Esophagus muscularis mucosa (tissue), 4 donors: Measurements from ENCODE around the gene DNHD1. TPM values are rescaled to one million over a fixed set of nuclear protein-coding genes. Genes with fewer than 3 reads are reported as not detected.

Source experiments
- DNase-seq: peaks from one replicate; pipeline ENCODE4 v3.0.0-alpha.2; 2017; ENCODE audit errors: extremely low spot score
- H3K27ac ChIP-seq, 4 donors: fragments of 200-600 bp; sonication (generic); replicated peaks in 1 of 4; 1 replicate in 3 of 4; 2 replicates in 1 of 4; pipeline ENCODE4 v1.5.1; 2016 to 2019; ENCODE audit warnings: mild to moderate bottlenecking in 1 of 4
- H3K27me3 ChIP-seq, 4 donors: fragments of 200-600 bp; sonication (generic); one replicate each; pipeline versions ENCODE4 v1.5.1 to v1.6.0; 2016 to 2019
- H3K36me3 ChIP-seq, 4 donors: fragments of 200-600 bp; sonication (generic); one replicate each; pipeline ENCODE4 v1.5.1; 2016 to 2019
- H3K4me1 ChIP-seq, 4 donors: fragments of 200-600 bp; sonication (generic); one replicate each; pipeline ENCODE4 v1.5.1; 2016 to 2019
- H3K4me3 ChIP-seq, 4 donors: fragments of 200-600 bp; sonication (generic); 1 replicate in 2 of 4; 2 replicates in 2 of 4; pipeline ENCODE4 v1.5.1; 2016 to 2019; ENCODE audit warnings: mild to moderate bottlenecking in 4 of 4, moderate library complexity in 1 of 4
- H3K9me3 ChIP-seq, 4 donors: fragments of 200-600 bp; sonication (generic); 1 replicate in 3 of 4; 2 replicates in 1 of 4; pipeline ENCODE4 v1.5.1; 2016 to 2019
- EP300 ChIP-seq: sonication (generic); formaldehyde crosslinking; IDR thresholded peaks from one replicate; pipeline ENCODE4 v1.6.1; 2017; ENCODE audit warnings: antibody characterized with exemption
- POLR2A ChIP-seq: fragments of 450-650 bp; IDR thresholded peaks from one replicate; pipeline ENCODE4 v1.6.1; 2017; ENCODE audit warnings: antibody characterized with exemption, moderate library complexity, mild to moderate bottlenecking, low read depth
- POLR2AphosphoS5 ChIP-seq, 2 donors: sonication (generic); formaldehyde crosslinking; IDR thresholded peaks; one replicate each; pipeline ENCODE4 v1.6.1; 2017; ENCODE audit warnings: antibody characterized with exemption in 2 of 2
- WGBS: methylation state at CpG from one replicate; pipeline ENCODE4 v1.1.5; 2018; 5-methylcytosine and 5-hydroxymethylcytosine counted together
- intact Hi-C: fragments of 100-400 bp; cut with DNase I; formaldehyde crosslinking; loops from one replicate; pipeline ENCODE4 v1.15.1; 2023
- total RNA-seq, 4 donors: library from RNA; depleted of rRNA; stranded (reverse); fragments of >200 nt; gene quantifications; one replicate each; pipeline versions ENCODE4 v1.1.0 to v1.2.1, GENCODE V29; 2016
- TF ChIP-seq, protein P1 (sequence below), 3 experiments: fragments of 200-600 bp in 2 of 3; fragments of 450-650 bp in 1 of 3; sonication (generic) in 2 of 3; IDR thresholded peaks; one replicate each; pipeline ENCODE4 v1.5.1; 2017 to 2019; ENCODE audit warnings: antibody characterized with exemption in 3 of 3, mild to moderate bottlenecking in 2 of 3, moderate library complexity in 1 of 3

The DNHD1 gene
- total RNA-seq, 4 donors from 2014 or later: 6.1 to 14.5 (median 7.0) TPM

DNA sequence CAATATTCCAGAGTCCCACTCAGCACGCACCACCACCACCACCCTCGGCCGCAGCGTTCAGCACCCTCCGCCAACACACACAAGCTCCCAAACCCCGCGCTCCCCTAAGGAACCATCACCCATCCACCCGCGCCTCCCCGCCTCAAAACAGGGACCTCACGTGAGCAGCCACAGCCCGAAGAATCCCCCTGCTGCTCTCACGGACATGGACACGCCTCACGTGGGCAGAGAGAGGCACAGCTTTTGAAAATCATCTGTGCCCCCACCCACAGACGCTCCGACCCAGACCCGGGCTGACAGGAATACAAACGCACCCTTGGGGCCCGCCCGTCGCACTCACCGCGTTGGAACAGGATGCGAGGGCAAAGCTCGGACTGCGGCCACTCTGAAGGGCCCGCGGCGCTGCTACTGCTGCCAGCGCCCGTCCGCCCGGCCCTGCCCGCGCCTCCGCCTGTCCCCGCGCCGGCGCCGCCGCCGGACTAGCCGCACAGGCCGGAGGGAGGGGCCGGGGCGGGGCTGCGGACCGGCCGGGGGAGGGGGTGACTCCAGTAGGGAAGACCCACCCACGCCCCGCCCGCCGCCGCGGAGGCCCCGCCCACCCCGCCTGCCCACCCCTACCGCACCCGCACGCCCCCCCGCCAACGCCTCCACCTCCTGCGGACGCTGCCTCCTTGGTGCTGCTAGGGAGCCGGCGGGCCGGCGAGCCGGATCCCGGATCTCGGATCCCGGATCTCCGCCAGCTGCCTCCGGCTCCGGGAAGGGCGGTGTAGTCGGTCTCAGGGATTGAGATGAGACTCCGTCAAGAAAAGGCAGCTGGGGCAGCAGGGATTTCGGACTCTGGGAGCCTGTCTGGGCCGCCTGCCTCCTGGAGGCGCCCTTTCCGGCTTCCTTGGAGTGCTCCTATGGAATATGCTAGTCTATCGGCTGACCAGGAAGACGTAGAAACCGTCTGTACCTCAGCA is 23.3 kb upstream of the DNHD1 start, which contains the start of gene TRIM3:
Gene TRIM3 (minus strand): TSS at position 491 of the 962 bp plus-strand sequence. CDS start 8,246 bp downstream, outside the sequence.
- DNase-seq: peak; percentile 99
- TF ChIP-seq POLR2AphosphoS5 (IDR thresholded peaks at IDR 0.05) (peak; percentile 57 to 88), EP300 (no peak), POLR2A (peak; percentile 72)
- TF ChIP-seq, protein P1, sequence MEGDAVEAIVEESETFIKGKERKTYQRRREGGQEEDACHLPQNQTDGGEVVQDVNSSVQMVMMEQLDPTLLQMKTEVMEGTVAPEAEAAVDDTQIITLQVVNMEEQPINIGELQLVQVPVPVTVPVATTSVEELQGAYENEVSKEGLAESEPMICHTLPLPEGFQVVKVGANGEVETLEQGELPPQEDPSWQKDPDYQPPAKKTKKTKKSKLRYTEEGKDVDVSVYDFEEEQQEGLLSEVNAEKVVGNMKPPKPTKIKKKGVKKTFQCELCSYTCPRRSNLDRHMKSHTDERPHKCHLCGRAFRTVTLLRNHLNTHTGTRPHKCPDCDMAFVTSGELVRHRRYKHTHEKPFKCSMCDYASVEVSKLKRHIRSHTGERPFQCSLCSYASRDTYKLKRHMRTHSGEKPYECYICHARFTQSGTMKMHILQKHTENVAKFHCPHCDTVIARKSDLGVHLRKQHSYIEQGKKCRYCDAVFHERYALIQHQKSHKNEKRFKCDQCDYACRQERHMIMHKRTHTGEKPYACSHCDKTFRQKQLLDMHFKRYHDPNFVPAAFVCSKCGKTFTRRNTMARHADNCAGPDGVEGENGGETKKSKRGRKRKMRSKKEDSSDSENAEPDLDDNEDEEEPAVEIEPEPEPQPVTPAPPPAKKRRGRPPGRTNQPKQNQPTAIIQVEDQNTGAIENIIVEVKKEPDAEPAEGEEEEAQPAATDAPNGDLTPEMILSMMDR (IDR thresholded peaks at IDR 0.05): peak in 2 of 3 experiments; percentile 19 to 27
- peaks cover 8 to 47% (median 37%) of the 10 kb centered on the region in 4 donors for H3K4me1 ChIP-seq
- peaks cover 14 to 27% (median 24%) of the 10 kb centered on the region in 4 donors for H3K36me3 ChIP-seq
- H3K27me3 ChIP-seq: no peaks in the 10 kb centered on the region
- intact Hi-C loops: loop anchor here (10.0 kb wide), 1 partner anchor 131 kb away; the partner anchor contains the start of genes ILK and RRP8
- H3K9me3 ChIP-seq: no peaks in the 10 kb centered on the region
- peak within 1 kb of the TSS; percentile 90 to 95 (median 92) for H3K27ac ChIP-seq
- peak within 1 kb of the TSS; percentile 81 to 94 (median 87) for H3K4me3 ChIP-seq
- 0% methylated on average over 19 of the region's 87 CpGs for WGBS

DNA sequence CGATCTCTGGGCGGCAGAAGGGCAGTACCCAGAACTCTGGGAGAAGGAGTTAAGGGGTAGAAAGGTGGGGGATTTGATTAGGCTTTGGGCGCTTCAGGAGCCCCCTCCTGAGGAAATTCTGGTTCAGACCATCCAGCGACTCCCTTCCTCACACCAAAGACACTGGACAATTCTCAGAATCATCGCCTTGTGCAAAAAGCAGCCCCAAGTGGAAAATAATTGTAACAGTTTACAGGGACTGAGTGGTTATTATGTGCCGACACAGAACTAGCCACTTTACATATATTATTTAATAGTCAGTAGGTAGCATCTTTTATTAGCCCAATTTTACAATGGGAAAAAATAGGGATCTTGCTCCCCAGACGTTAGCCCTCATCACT is 22.7 kb upstream of the DNHD1 start:
- Histone ChIP-seq H3K27me3 (no peaks in the 10 kb centered on the region), H3K36me3 (peaks cover 18 to 33% (median 30%) of the 10 kb centered on the region in 4 donors), H3K4me1 (peaks cover 8 to 45% (median 34%) of the 10 kb centered on the region in 4 donors), H3K4me3 (peak overlapping the region; percentile 81 to 94 (median 87)), H3K27ac (peak overlapping the region; percentile 90 to 95 (median 92)), H3K9me3 (no peaks in the 10 kb centered on the region)
- intact Hi-C loops: loop anchor here (10.0 kb wide), 1 partner anchor 130 kb away; the partner anchor contains the start of genes ILK and RRP8
- no peak for DNase-seq
- 28% methylated on average over 7 of the region's 7 CpGs for WGBS
- no peak for TF ChIP-seq POLR2A
- TF ChIP-seq POLR2AphosphoS5 (IDR thresholded peaks at IDR 0.05): no peak
- TF ChIP-seq EP300: no peak
- TF ChIP-seq, protein P1 (IDR thresholded peaks at IDR 0.05): no peak

- intact Hi-C loops: loop anchor here (10.0 kb wide), 1 partner anchor 130 kb away; the partner anchor contains the start of genes ILK and RRP8
Observed at GRCh38 chr11:6474806-6475500, 22.1 kb upstream of the DNHD1 start.

DNA sequence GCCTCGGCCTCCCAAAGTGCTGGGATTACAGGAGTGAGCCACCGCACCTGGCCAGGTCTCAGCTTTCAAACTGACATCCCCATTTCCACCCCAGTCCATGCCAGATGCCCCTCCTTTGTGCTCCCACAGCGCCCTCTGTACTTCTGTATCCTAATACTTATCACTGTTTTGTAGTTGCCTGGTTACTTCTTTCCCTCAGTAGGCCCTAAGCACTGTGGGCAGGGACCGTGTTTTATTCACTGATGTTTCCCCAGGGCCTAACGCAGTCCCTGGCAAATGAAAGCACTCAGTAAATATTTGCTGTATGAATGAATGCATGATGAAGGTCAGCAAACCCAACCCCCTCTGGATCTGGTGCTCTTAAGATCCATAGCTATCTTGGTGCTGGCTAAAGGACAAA is 21.1 kb upstream of the DNHD1 start:
- Histone ChIP-seq H3K4me1 (peaks cover 14 to 55% (median 43%) of the 10 kb centered on the region in 4 donors), H3K9me3 (no peaks in the 10 kb centered on the region), H3K27me3 (no peaks in the 10 kb centered on the region), H3K27ac (no peak overlapping the region), H3K4me3 (no peak overlapping the region), H3K36me3 (peaks cover 18 to 35% (median 31%) of the 10 kb centered on the region in 4 donors)
- 81% methylated on average over 5 of the region's 5 CpGs for WGBS
- intact Hi-C loops: loop anchor here (10.0 kb wide), 1 partner anchor 129 kb away; the partner anchor contains the start of genes ILK and RRP8
- TF ChIP-seq EP300 (no peak), POLR2AphosphoS5 (IDR thresholded peaks at IDR 0.05) (no peak), POLR2A (no peak)
- DNase-seq: no peak

More at GRCh38 chr11:6474806-6475500, 22.1 kb upstream of the DNHD1 start:
- Histone ChIP-seq H3K9me3 (no peaks in the 10 kb centered on the region), H3K27ac (peak overlapping the region; percentile 90 to 95 (median 92)), H3K36me3 (peaks cover 18 to 35% (median 31%) of the 10 kb centered on the region in 4 donors), H3K4me3 (peak overlapping the region in 2 of 4 donors; percentile 81 to 88), H3K4me1 (peaks cover 8 to 45% (median 35%) of the 10 kb centered on the region in 4 donors), H3K27me3 (no peaks in the 10 kb centered on the region)
- WGBS: 68% methylated on average over 3 of the region's 3 CpGs
- TF ChIP-seq, protein P1 (IDR thresholded peaks at IDR 0.05): no peak
- no peak for TF ChIP-seq POLR2AphosphoS5 (IDR thresholded peaks at IDR 0.05)
- no peak for TF ChIP-seq POLR2A
- no peak for TF ChIP-seq EP300
- DNase-seq: no peak
